Measurements from ENCODE around the gene UGT2B10. TPM values are rescaled to one million over a fixed set of nuclear protein-coding genes. Genes with fewer than 3 reads are reported as not detected.

Gene UGT2B10
- total RNA-seq, 1 donor from 2014 or later = not detected

DNA sequence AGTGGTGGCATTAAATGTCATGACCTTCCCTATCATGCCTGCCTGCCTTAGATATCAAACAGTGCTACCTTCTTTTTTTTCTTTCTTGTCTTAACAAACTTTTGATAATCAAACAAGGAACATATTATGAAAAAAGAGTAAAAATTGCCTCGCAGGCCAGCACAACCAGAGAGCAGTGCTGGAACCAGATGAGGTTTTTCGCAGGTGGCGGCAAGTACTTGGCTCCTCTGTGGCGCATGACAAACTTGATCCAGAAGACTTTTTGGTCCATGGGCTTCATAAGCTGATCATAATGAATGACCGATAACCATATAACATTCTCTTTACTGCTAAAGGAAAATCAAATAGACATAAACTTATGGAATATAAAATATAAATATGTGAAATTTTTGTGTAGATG, 61.8 kb downstream of the UGT2B10 start:
- Mint-ChIP-seq H3K4me3 (no peak overlapping the region), H3K27ac (no peak overlapping the region), H3K9me3 (no peaks in the 10 kb centered on the region), H3K36me3 (ENCODE audit: low read depth) (no peaks in the 10 kb centered on the region), H3K27me3 (ENCODE audit: insufficient read depth) (no peaks in the 10 kb centered on the region), H3K4me1 (ENCODE audit: low read depth) (no peaks in the 10 kb centered on the region)
- intact Hi-C loops (cut with micrococcal nuclease) = no loop called here
- DNase-seq (ENCODE audit: low spot score) = no peak

DNA sequence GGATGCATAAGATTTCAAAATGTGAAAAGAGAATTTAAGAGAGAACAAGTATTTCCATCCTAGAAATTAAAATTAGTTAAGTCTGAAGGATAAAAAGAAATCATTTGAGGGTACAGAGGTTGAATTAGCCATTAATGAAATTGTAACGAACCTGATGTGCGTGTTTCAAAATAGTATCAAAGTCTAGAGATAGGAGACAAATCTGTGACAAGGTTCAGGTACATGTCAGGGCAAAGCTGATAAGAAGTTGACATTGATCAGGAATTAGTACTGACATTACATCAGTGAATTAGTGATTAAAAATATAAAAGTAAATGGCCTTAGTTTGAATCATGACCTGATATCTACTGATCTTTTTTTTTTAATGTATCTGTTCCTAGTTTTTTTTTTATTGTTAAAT, 62.3 kb downstream of the UGT2B10 start:
- Mint-ChIP-seq H3K4me1 (ENCODE audit: low read depth) (no peaks in the 10 kb centered on the region), H3K9me3 (no peaks in the 10 kb centered on the region), H3K27me3 (ENCODE audit: insufficient read depth) (no peaks in the 10 kb centered on the region), H3K36me3 (ENCODE audit: low read depth) (no peaks in the 10 kb centered on the region), H3K27ac (no peak overlapping the region), H3K4me3 (no peak overlapping the region)
- intact Hi-C loops (cut with micrococcal nuclease) = no loop called here
- DNase-seq (ENCODE audit: low spot score) = no peak

Other genes starting within 250 kb of the UGT2B10 start
- gene UGT2B17, start 239.7 kb upstream of the UGT2B10 start, total RNA-seq = not detected in 2 replicates
- not detected in 2 replicates for gene UGT2B15, start 145.3 kb upstream of the UGT2B10 start, total RNA-seq
- gene UGT2A3, start 135.8 kb downstream of the UGT2B10 start, total RNA-seq = not detected in 2 replicates

All from activated T-helper 1 cell treated with anti-CD3 and anti-CD28 coated beads, Interleukin-12 subunit alpha, Interleukin-12 subunit beta, Interleukin-2, Interleukin-4 antibody, amounts not matched to agents 30 ng/mL and 10 ng/mL and 1 ng/mL, durations not matched to agents 14 hours and 24 hours and 36 hours (primary cell).